Activated naive CD4-positive, alpha-beta T cell treated with Interleukin-2 at 50 U/mL for 16 hours (primary cell): ENCODE measurements around the gene HEXIM1.

Experiments used
- DNase-seq: peaks from one replicate; pipeline ENCODE4 v3.0.0-alpha.2; 2020

Gene HEXIM1, protein sequence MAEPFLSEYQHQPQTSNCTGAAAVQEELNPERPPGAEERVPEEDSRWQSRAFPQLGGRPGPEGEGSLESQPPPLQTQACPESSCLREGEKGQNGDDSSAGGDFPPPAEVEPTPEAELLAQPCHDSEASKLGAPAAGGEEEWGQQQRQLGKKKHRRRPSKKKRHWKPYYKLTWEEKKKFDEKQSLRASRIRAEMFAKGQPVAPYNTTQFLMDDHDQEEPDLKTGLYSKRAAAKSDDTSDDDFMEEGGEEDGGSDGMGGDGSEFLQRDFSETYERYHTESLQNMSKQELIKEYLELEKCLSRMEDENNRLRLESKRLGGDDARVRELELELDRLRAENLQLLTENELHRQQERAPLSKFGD

DNA sequence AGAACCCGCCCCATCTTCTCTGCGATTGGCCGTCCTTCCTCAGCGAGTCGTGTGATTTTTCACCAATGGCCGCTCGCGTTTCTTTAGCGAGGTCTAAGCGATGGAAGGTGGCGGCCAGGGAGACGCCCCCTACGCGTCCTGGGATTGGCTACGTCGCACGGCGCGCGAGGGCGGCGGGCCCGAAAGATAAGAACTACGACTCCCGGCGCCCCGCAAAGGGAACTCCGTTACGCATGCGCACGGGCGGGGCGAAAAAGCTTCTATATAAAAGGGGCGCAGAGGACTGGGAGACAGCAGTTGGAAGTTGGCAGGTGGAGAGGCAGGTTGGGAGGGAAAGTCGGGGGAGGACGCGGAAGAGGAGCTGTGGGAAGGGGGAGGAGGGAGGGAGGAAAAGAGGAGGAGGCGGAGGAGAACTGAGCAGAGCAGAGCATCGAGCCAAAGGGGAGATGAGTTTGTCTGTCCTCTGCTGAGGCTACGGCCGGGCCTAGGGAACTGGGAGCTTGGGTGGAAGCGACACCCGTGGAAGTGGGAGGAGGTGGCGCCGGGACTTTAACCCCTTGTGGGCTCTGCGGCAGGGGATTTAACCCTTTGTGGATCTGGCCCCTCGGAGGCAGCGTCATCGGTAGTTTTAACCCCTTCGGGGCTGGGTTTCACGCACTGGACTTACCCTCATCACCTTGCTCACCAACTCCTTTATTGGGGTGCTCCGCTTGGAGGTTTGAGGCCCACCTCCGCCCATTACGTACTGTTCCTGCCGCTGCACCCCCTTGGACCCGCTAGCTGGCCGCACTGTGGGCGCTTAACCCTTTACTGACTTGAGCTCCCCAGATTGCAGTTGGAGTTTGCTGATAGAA, at the start of gene HEXIM1:
Gene HEXIM1, plus strand, starts transcription at position 293 of the 854 bp plus-strand sequence. CDS start 716 bp downstream, outside the sequence.
- peak; percentile 99 for DNase-seq

DNA sequence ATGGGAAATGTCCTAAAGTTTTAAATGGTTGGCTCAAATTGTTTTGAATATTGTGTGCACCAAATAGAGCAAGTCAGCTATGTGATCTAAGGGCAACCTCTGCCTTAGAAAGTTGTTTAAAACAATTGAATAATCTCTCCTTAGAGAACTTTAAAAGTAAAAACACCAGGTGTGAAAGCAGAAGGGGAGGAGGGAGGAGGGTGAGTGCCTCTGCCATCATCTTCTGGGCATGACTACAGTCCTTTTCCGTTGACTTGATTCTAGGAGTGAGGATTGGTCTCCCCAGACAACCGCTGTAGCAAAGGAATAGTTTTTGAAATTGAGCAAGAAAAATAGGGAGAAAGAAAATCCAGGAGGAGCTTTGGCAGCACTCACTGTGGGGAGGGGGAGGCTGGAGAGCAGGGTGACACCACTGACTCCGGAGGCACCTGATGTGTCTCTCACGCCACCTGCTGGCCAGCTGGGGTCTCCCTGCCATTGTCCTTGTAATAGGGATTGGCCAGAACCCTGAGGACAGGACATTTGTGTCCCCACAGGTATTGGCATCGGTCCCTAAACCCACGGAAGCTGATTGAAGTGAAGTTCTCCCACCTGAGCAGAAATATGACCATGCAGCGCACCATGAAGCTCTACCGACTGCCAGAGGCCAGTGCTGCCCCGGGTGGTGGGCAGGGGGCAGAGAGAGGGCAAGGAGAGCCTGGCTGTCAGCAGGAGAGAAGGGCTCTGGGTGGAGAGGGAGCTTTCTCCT, 49.2 kb upstream of the HEXIM1 start:
- peak; percentile 74 for DNase-seq

DNA sequence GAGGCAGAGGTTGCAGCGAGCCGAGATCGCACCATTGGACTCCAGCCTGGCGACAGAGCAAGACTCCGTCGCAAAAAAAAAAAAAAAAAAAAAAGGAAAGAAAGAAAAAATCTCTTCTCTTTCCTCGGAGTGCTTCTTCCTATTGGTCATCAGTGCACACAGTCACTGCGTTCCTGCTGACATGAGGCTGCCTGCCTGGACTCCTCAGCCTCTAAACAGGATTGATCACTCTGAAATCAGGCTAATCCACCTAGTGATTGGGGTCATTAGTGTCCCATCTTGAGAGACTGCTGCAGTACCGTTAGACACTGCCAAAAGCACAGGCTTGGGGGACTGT, 46.8 kb upstream of the HEXIM1 start:
- no peak for DNase-seq

DNA sequence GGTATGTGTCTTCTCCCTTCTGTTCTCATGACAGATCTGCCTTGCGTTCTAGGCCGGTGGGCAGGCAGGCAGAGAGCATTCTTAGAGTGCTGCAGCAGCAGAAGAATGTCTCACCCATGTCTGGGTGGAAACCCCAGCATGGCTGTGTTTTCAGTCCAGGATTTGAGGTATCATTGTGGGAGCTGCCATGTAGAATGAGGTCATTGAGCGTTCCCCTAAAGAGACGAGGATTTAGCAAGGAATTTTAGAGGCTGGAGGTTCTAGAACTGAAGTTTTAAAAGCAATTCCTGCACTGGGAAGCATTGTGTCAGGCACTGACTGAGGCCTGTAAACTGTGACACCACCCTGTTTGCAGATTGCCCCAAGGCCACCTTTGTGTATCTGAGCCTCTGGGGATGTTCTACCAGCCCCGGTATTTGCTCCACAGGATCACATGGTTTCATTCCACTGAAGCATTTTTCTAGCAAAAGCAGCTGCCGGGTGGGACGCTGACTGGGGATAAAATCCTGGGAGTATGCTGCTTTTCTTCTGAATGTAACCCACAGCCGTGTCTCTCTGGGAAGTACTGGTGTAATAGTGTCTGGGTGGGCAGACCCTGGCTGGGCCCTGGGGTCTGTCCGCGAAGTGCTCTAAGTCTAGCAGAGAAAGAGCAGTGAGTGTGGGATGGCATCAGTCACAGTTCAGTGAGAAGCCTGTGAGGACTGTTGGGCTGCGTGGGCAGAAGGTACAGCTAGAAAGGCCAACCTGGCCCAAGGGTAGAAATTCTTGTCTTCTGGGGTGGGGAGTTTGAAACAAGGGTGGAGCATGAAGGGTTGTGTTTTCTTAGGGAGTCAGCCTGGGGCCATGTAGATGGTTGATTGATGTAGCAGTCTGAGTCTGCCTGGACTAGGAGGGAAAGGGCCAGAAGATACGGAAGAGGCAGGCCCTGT, 46.1 kb upstream of the HEXIM1 start:
- DNase-seq: no peak

DNA sequence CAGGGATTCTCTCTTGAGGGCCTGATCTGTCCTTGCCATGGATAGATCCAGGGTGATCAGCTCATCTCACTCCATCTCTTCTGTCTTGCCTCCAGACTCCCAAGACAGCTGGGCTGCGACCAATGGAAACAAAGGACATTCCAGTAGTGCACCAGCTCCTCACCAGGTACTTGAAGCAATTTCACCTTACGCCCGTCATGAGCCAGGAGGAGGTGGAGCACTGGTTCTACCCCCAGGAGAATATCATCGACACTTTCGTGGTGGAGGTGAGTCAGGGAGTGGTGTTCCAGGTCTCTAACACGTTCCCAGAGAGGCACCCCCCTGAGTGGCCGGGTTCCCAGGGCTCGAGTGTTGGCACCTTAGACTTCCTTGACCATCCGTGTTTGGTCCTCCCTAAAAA, 45.4 kb upstream of the HEXIM1 start:
- no peak for DNase-seq

DNA sequence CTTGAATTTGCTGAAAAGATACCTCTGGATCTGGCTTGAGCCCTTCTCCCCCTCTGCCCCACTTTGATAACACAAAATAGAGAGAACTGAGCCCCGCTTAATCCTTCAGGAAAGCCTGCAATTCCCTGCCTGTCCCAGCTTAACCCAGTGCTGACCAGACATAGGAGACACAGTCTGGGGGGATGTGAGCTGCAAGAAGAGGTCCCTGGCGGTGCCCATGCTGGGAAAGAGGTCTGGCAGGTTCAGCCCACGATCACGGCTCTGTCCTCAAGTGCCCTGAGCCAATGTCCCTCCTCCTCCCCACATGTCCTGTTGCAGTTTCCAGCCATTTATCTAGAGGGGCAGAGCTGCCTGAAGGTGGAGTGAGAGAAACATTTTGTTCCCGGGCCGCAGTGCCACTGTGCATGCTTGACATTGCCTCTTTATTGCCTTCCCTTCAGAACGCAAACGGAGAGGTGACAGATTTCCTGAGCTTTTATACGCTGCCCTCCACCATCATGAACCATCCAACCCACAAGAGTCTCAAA, 44.9 kb upstream of the HEXIM1 start:
- DNase-seq: no peak

DNA sequence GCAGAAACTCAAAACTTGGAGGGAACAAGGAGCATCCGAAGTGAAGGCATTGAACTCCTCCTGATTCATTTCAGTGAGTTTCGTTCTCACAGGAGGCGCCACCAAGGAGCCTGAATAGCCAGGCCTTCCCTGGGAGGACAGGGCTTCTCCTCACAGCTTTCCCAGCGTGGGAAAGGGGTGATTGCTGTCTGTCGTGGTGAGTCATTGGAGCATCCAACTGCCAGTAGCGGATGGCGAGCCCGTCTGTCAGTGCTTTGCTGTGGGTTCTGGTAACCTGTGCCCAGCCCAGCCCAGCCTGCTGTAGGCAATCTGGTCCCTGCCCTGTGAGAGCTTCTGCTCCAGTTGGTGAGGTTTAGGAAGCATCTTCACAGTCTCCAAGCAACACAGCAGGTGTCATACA, 44.2 kb upstream of the HEXIM1 start:
- no peak for DNase-seq

DNA sequence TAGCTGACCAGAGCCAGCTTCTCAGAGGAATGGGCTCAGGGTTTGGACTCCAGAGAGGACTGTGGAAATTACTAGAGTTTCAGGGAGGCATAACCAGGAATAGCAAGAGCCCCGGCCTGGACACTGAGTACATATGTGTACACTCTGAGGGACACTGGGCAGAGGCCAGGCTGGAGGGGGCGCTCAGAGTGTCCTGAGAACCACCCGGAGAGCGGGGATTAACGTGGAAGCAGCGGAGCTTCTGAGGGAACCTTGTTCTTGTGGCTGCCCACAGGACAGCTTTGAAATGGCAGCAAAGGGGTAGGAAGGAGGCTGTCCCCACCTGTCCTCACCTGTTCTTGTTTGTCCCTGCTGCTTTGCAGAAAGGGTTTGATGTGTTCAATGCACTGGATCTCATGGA, 43.8 kb upstream of the HEXIM1 start:
- DNase-seq: no peak

DNA sequence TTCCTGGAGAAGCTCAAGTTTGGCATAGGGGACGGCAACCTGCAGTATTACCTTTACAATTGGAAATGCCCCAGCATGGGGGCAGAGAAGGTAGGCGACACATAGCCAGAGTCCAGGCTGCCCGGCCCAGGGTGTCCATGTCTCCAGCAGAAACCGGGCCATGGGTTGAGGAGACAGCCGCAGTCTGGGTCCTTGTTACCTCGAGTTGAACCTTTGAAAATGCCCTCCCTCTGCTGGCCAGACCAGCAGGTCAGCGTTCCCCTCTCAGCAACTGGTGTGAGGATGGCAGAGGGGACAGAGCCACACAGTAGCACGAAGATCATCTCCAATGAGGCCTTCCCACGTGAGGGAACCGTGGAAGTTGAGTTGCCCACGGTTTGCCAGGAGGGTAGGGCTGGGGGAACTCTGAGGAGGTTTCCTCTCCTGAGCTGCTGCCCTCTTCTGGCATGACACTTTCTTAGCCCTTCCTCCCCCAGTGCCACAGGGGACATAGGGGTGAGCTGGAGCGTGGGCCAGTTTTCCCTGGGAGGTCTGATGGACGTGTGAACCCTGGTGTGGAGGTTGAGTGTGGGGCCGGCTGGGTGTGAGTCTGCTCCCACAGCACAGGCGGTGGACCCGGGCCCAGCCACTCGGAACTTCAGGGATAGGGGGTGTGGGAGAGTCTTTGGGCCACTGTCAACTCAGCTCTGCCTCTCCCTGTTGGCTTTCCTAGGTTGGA, 43.2 kb upstream of the HEXIM1 start:
- no peak for DNase-seq

DNA sequence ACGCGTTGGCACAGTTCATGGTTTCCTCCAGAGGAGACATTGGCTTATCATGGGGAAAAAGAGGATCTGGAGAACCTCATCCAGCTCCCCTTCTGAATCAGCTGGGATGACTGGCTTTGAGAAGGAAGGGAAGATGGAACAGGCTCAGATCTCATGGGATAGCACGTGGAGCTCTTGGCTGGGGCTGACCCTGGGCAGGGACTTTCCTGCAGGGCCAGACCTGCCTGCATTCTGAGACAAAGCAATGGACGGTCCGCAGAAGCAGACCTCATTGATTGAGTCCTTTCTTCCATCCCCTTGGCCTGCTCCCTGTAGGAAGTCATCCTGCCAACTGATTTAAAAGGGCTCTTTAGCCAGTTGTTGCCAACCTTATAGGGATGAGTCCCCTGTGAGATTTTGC, 42.2 kb upstream of the HEXIM1 start:
- DNase-seq: no peak

DNA sequence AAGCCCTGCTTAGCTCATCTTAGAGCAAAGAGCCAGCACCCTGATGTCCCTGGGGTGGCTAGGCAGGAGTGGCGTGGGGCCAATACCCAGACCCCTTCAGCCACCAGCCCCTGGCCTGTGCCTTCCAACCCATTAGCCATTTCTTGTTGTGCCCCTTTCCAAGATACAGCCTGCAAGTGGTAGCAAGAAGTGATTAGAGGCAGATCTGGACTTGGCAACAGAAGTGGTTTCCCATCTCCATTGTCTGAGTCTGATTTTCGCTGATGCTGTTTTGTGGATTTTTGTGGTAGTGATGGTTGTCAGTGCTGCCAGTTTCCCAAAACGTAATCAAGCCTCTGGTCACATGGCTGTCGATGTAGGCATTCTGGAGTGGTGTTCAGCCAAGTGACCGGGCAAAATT, 41.7 kb upstream of the HEXIM1 start:
- no peak for DNase-seq

DNA sequence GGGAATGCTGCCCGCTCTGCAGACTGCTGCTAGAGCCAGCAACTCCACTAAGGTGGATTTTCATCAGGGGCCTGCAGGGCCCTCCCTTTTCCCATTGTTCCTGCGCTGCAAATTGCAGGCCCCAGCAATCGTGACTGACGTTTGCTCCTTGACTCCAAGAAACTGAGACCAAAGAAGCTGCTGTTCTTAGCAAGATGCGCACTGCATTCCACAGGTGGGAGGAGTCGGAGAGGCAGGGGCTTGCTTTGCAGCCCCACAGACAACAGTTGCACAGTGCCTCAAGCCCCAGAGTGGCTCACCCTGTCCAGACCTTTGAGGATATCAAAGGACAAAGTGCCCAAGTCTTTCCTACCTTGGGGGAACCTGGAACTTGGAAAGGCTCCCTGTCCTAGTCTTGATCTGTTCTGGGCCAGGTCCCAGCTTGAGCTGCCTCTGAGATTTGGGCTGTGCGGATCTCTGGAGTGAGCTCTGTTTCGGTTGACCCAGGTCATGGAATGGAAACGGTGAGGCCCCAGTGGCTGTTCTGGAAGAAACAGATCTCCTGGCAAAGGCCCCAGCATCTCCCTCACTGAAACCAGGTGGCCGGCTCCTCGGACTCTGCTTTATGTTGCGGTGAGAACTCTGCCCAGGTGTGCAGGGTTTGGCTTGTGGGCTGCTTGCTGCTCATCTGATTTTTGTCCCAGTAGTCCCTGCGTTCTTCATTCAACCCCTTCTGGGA, 40.8 kb upstream of the HEXIM1 start:
- DNase-seq: no peak

DNA sequence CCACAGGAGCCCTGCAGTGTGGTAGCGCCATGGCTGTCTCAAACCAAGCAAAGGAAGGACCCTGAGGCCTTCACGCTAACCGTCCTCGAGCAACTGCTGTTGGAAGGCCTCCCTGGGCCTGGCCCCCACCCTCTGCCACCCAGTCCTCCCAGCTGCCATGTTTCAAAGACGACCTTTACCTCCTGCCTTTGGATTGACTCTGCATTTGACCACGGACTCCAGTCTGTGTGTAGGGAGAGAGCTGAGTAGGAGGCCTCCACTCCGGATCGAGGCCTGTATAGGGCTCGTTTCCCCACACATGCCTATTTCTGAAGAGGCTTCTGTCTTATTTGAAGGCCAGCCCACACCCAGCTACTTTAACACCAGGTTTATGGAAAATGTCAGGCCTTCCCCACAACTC, 40.2 kb upstream of the HEXIM1 start:
- no peak for DNase-seq

DNA sequence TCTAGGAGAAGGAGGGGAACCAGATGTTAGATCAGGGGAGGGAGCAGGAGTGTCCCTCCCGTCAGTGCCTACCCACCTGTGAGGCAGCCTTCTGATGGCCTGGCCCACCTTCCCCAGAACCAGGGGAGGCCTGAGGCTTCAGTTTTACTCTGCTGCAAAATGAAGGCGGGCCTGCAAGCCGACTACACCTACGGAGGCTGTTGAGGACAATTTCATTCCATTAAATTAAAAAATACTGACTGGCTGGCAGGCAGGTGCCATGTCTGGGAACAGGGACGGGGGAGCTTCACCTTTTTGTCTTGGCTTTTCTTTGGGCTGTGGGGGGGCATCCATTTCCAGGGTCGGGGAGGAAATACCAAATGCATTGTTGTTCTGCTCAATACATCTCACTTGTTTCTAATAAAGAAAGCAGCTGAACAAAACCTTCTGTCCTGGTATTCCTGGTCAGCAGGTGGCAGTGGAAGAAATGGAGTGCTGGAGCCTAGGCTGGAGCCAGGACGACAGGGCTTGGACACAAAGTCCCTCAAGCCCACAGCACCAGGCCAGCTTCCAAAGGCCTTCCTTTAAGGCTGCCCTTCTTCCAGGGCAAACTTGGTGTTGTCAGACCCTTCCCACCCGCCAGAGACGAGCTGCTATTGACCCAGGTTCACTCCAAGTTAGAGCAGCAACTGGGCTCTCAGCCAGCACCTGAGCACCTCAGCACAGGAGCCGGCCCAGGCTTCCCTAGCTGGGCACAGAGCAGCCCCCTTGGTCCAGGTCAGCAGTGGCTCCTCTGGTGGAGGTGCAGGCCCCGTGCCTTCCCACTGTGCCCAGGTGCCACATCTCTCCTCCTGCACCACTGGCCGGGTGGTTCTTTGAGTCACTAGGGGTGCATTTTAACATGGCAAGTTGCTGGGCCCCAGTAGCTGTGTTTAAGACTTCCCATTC, 39.4 kb upstream of the HEXIM1 start:
- no peak for DNase-seq

DNA sequence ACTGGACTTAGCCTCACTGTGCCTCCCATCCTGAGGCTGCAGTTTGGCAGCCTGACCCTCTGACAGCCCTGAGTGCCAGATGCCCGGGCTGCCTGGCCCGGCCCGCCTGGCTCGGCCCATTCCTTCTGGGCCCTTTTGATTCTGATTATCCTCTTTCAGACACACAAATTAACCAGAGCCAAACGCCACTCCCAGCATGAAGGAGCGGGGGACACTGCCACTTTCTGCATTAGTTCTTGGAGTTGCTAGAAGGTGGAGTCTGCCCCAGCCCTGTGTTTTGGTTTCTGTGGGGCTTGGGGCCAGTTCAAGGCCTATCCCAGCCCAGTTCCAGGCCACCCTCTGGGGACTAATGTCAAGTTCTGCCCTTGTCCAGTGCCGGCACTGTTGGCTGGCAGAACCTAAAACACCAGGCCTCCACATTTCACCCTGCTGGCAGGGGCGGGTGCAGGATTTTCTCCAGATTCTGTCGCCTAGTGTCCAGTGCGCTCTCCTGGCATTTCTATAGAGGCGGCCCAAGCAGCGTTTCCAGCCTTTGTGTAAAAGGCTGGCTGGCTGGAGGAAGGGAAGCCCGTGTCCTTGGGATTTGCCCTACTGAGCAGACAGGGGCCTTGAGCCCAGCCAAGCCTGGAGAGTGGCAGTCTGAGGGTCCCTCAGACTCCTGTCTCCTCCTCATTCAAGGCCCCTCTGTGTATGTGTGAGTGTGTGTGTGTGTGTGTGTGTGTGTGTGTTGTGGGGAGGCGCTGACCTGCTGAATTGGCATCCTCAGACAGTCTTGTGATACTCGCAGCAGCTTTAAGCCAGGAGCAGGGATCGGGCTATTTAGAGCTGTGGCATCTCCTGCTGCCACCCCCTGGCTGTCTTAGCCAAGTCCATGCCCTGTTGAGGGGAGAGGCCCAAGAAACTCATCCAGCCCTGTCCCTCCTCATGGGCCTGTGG, 37.3 kb upstream of the HEXIM1 start:
- no peak for DNase-seq

DNA sequence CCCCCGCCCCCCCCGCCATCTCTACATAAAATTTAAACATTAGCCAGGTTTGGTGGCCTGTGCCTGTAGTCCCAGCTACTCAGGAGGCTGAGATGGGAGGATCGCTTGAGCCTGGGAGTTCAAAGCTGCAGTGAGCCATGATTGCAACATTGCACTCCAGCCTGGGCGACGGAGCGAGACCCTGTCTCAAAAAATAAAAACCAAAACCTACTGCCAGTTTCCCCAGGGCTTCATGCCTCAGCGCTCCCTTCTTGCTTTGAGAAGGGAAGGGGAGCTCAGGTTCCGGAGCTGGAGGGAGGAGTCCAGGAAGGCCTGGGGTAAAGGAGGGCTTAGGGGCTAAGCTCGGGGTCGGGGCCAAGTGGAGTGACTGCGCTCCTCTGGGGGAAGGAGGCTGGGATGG, 36.4 kb upstream of the HEXIM1 start:
- no peak for DNase-seq

DNA sequence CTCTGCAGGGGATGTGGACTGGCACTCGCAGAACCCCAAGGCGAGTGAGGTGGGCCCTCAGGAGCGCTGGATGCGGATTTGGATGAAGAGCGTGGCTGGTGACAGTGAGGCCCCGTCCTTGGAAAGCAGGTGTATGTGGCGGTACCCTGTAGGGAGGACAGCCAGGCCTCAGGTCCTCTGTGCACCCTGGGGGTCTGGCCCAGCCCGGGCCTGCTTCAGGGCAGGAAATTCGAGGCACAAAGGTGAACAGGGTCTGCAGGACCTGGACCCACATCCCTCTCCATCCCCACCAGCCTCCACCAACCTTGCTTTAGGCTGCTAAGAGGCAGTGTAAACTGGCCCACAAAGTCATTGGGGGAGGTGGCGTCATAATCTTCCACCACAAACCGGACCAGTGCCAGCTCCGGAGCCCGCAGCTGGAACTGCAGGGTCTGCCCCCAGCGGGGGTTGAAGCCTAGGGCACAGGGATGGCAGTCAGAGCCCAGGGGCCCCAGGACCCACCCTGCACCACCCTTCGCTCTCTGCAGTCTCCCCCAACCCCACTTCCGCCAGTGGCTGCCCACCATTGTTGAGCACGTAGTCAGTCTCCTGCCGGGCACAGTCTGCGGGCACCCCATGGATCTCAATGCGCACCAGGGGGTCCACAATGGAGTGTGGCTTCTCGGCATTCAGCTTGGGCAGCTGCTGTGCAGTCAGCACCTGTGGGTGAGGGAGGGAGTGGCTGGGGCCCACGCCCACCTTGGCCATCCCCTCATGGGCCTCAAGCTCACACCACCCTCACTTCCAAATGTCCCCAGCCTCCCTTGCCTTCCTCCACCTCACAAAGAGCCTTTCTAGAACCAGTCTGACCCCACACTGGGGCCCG, 35.5 kb upstream of the HEXIM1 start:
- no peak for DNase-seq

DNA sequence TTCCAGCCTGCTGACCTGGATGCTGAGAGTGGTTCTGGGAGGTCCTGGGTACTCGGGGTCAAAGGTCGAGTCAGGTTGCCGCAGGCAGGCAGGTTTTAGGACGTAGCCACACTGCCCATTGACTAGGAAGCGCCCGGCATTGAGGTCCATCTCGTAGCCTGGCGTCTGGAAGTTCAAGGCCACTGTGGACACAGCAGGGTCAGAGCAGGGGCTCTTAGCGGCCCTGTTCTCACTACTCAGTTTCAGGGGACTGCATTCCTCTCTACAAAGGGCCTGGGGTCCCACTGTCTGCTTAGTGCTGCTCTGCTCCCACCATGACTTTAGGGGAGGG, 34.9 kb upstream of the HEXIM1 start:
- DNase-seq: no peak
